ENCODE measurements around the gene NDUFS3. TPM values are rescaled to one million over a fixed set of nuclear protein-coding genes. Genes with fewer than 3 reads are reported as not detected.
A peak's percentile ranks its signal among the peaks of the same experiment; 100 is the strongest.

The NDUFS3 gene
- total RNA-seq (2016; rRNA removed; fragmentation: Illumina TruSeq; extraction: Trizol) (151 and 177 TPM in 2 replicates), polyA plus RNA-seq (2011; rRNA removed) (136 and 184 TPM in 2 replicates), polyA minus RNA-seq (2011; rRNA and poly(A)+ RNA removed; ENCODE audit: low replicate concordance) (139 and 344 TPM in 2 replicates), Bru-seq, nascent RNA (percentile 81 among the genes with signal in this experiment), BruChase-seq, experiment 1, labeled RNA remaining after a 6-hour chase (percentile 89 among the genes with signal in this experiment), BruChase-seq, experiment 2, labeled RNA remaining after a 2-hour chase (percentile 83 among the genes with signal in this experiment)
- total RNA-seq (2016; cell fraction: cytosol; rRNA removed; fragmentation: Illumina TruSeq; extraction: Trizol; ENCODE audit: low read depth) = 63.9 and 66.7 TPM in 2 replicates
- total RNA-seq (2016; cell fraction: insoluble cytoplasmic fraction; rRNA removed; fragmentation: Illumina TruSeq; extraction: Trizol) = 156 and 192 TPM in 2 replicates
- total RNA-seq (2016; cell fraction: membrane; rRNA removed; fragmentation: Illumina TruSeq; extraction: Trizol) = 73.2 and 73.9 TPM in 2 replicates
- 95.2 and 101 TPM in 2 replicates for total RNA-seq (2016; cell fraction: nucleus; rRNA removed; fragmentation: Illumina TruSeq; extraction: Trizol)
- 250 and 309 TPM in 2 replicates for polyA plus RNA-seq (2011; cell fraction: cytosol; rRNA removed)
- polyA plus RNA-seq (2011; cell fraction: nucleus; rRNA removed) = 121 and 147 TPM in 2 replicates
- polyA plus RNA-seq (2012) = 68.1 and 104 TPM in 2 replicates
- polyA plus RNA-seq (2016; cell fraction: cytosol; fragmentation: Illumina TruSeq; extraction: Trizol; ENCODE audit: low read depth) = 59.5 and 64.2 TPM in 2 replicates
- polyA plus RNA-seq (2016; cell fraction: insoluble cytoplasmic fraction; fragmentation: Illumina TruSeq; extraction: Trizol; ENCODE audit: low read depth) = 207 and 214 TPM in 2 replicates
- polyA plus RNA-seq (2016; cell fraction: membrane; fragmentation: Illumina TruSeq; extraction: Trizol; ENCODE audit: low read depth) = 60.1 and 66.7 TPM in 2 replicates
- polyA plus RNA-seq (2016; cell fraction: nucleus; fragmentation: Illumina TruSeq; extraction: Trizol; ENCODE audit: insufficient read depth, low read depth) = 195 and 196 TPM in 2 replicates
- 32.1 and 32.6 TPM in 2 replicates for polyA minus RNA-seq (2011; cell fraction: cytosol; rRNA and poly(A)+ RNA removed)
- 45.3 and 46.7 TPM in 2 replicates for polyA minus RNA-seq (2011; cell fraction: nucleus; rRNA and poly(A)+ RNA removed)
- long read RNA-seq, experiment 1, transcript NDUFS3-201 (7 exons, 958 nt) = major isoform, 152 of 156 reads
- long read RNA-seq, experiment 1, partial matches to known transcripts = 1 of 156 reads
- long read RNA-seq, experiment 1, other reads (novel, unspliced or antisense) = 3 of 156 reads
- long read RNA-seq, experiment 2, transcript NDUFS3-201 (7 exons, 958 nt) = major isoform, 177 of 207 reads
- long read RNA-seq, experiment 2, transcript NDUFS3-204 (3 exons, 779 nt) = minor isoform, 5 of 207 reads
- long read RNA-seq, experiment 2, partial matches to known transcripts = 11 of 207 reads
- long read RNA-seq, experiment 2, other reads (novel, unspliced or antisense) = 11 of 207 reads

GRCh38 chr11:47578524-47579494 lies at the start of gene NDUFS3, which contains the start of gene KBTBD4:
TSS of gene NDUFS3 (plus strand) at chr11:47579074. CDS start at chr11:47579092, 18 bp downstream.
TSS of gene KBTBD4 (minus strand) at chr11:47578970. CDS start at chr11:47578951, 19 bp downstream.
- H3K27ac ChIP-seq (ENCODE audit: extremely low read length, insufficient read depth, low read length) = peak within 1 kb of the TSS; percentile 82
- under 1% methylated on average over 34 of the region's 72 CpGs for WGBS (ENCODE audit: low lambda C conversion rate)
- H3K4me3 ChIP-seq (replicated peaks in 1 of 3; ENCODE audit: insufficient read depth in 1 of 3, low read depth in 2 of 3, low read length in 3 of 3) = peak within 1 kb of the TSS; percentile 95 to 99 (median 97)
- peaks cover 24% of the 10 kb centered on the region for H3K79me2 ChIP-seq (ENCODE audit: insufficient read depth, low read length)
- H3K4me2 ChIP-seq (ENCODE audit: low read depth, low read length) = peak within 1 kb of the TSS; percentile 73
- POLR2A ChIA-PET = interaction anchor here (0.8 to 2.2 kb wide), 7 partner anchors 9 to 38 kb away, joined by 3 to 15 read pairs (median 5); partner anchors contain the start of gene PTPMT1
- in situ Hi-C loops (cut with HindIII; ENCODE audit: extremely low pct_ligation_motif_present, low pct_unique_long_range_greater_than_20kb) = no loop called here
- no peaks in the 10 kb centered on the region; a peak in 1 of 5 replicates for H3K27me3 ChIP-seq (ENCODE audit: control insufficient read depth in 1 of 2, insufficient read depth in 2 of 2, low read length in 2 of 2)
- H2AFZ ChIP-seq (ENCODE audit: low read length) = peak within 1 kb of the TSS; percentile 85
- H3K36me3 ChIP-seq (replicated peaks in 1 of 2; ENCODE audit: control insufficient read depth in 1 of 2, insufficient read depth in 2 of 2, low read length in 2 of 2) = peaks cover 7 to 33% of the 10 kb centered on the region in 2 experiments
- CTCF ChIA-PET (ENCODE audit: low intra/inter-chr PET ratio, low total read pairs) = interaction anchor here (1.0 kb wide), 1 partner anchor 25 kb away, joined by 3 read pairs; no protein-coding TSS in a partner anchor
- ATAC-seq (peak; percentile 95), FAIRE-seq (peak; percentile 4), DNase-seq (ENCODE audit: low spot score) (peak; percentile 77)
- no peaks in the 10 kb centered on the region for H4K20me1 ChIP-seq (ENCODE audit: insufficient read depth, low read length)
- peak within 1 kb of the TSS; percentile 96 for H3K9ac ChIP-seq (ENCODE audit: insufficient read depth, low read depth, low read length)
- TSS peak; percentile 83 for BruUV-seq (replicated peaks)
- H3K4me1 ChIP-seq (ENCODE audit: insufficient read depth, low read length) = peaks cover 24% of the 10 kb centered on the region
- intact Hi-C loops (cut with micrococcal nuclease; ENCODE audit: unreplicated experiment) = no loop called here
- no peaks in the 10 kb centered on the region for H3K9me3 ChIP-seq (ENCODE audit: low read length)
- TF ChIP-seq PREB (CRISPR knock-in tag; IDR thresholded peaks at IDR 0.05) = no peak
- TF ChIP-seq REST (IDR thresholded peaks at IDR 0.05; ENCODE audit: borderline replicate concordance in 1 of 2, low read depth in 1 of 2, low read length in 2 of 2) = peak in 1 of 2 experiments; percentile 71; a peak in 1 of 4 replicates
- no peak for TF ChIP-seq ZNF292 (CRISPR knock-in tag; IDR thresholded peaks at IDR 0.05; ENCODE audit: borderline replicate concordance, low read depth)
- peak; percentile 91 for TF ChIP-seq ZNF543 (CRISPR knock-in tag; IDR thresholded peaks at IDR 0.05)
- no peak for TF ChIP-seq ADNP (CRISPR knock-in tag; IDR thresholded peaks at IDR 0.05)
- TF ChIP-seq ZNF660 (CRISPR knock-in tag; IDR thresholded peaks at IDR 0.05; ENCODE audit: borderline replicate concordance, low read depth) = no peak
- TF ChIP-seq RARG (CRISPR knock-in tag; IDR thresholded peaks at IDR 0.05; ENCODE audit: low read depth) = peak; percentile 93; the same call in 1 of the 2 replicates
- TF ChIP-seq HDAC2 (CRISPR knock-in tag; IDR thresholded peaks at IDR 0.05) = peak; percentile 98
- TF ChIP-seq ZFYVE20 (CRISPR knock-in tag; IDR thresholded peaks at IDR 0.05; ENCODE audit: borderline replicate concordance, low read depth) = no peak
- no peak for TF ChIP-seq SNRNP70 (IDR thresholded peaks at IDR 0.05; ENCODE audit: low read depth, low read length)
- TF ChIP-seq ELF1 (CRISPR knock-in tag; IDR thresholded peaks at IDR 0.05) = peak; percentile 93

Measured in HepG2 (cell line).